Keratinocyte (primary cell): ENCODE measurements around the gene MIPOL1.

Source experiments
- EZH2 ChIP-seq: IDR thresholded peaks from one replicate; pipeline ENCODE4 v1.6.1; 2012; ENCODE audit warnings: inconsistent platforms, mild to moderate bottlenecking, low read length, moderate library complexity
- TF ChIP-seq, protein P1 (sequence below), 3 experiments: IDR thresholded peaks in 1 of 3; conservative IDR thresholded peaks in 1 of 3; optimal IDR thresholded peaks in 1 of 3; 2 replicates in 2 of 3; 3 replicates in 1 of 3; pipeline versions ENCODE3 to v1.5.1; 2011; ENCODE audit warnings: low read length in 3 of 3, mild to moderate bottlenecking in 3 of 3, moderate library complexity in 2 of 3, control low read depth in 1 of 3, inconsistent platforms in 1 of 3; ENCODE audit not compliant: insufficient read depth in 2 of 3; ENCODE audit errors: extremely low read depth in 1 of 3

DNA sequence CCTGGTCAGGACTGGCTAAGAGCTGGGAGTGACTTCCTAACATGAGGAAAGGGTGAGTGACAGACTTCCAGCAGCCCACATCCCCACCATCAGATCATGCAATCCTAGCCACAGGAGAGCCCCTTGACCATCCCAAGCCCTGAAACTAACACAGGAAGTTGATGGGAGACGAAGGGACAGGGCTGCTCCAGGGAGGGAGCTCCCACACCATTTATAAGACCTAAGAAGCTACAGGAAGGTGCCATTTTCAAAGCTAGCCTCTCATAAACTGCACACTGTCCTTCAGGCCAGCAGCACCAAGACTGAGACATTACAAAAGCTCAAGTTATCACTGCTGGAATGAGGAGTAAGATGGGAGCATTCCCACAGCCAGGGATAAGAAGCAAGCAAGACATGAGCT lies 44.7 kb upstream of the MIPOL1 start:
- TF ChIP-seq, protein P1, sequence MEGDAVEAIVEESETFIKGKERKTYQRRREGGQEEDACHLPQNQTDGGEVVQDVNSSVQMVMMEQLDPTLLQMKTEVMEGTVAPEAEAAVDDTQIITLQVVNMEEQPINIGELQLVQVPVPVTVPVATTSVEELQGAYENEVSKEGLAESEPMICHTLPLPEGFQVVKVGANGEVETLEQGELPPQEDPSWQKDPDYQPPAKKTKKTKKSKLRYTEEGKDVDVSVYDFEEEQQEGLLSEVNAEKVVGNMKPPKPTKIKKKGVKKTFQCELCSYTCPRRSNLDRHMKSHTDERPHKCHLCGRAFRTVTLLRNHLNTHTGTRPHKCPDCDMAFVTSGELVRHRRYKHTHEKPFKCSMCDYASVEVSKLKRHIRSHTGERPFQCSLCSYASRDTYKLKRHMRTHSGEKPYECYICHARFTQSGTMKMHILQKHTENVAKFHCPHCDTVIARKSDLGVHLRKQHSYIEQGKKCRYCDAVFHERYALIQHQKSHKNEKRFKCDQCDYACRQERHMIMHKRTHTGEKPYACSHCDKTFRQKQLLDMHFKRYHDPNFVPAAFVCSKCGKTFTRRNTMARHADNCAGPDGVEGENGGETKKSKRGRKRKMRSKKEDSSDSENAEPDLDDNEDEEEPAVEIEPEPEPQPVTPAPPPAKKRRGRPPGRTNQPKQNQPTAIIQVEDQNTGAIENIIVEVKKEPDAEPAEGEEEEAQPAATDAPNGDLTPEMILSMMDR (optimal IDR thresholded peaks at IDR 0.05 in 1 of 3, IDR thresholded peaks at IDR 0.05 in 1 of 3, conservative IDR thresholded peaks at IDR 0.05 in 1 of 3; ENCODE audit: extremely low read depth in 1 of 3, insufficient read depth in 2 of 3, low read length in 3 of 3) = no peak
- TF ChIP-seq EZH2 = no peak
